Measurements from ENCODE around the gene SUSD5. TPM values are rescaled to one million over a fixed set of nuclear protein-coding genes. Genes with fewer than 3 reads are reported as not detected.

SUSD5 gene
- total RNA-seq, 4 donors from 2014 or later, result 0.42 to 2.3 (median 1.3) TPM

DNA sequence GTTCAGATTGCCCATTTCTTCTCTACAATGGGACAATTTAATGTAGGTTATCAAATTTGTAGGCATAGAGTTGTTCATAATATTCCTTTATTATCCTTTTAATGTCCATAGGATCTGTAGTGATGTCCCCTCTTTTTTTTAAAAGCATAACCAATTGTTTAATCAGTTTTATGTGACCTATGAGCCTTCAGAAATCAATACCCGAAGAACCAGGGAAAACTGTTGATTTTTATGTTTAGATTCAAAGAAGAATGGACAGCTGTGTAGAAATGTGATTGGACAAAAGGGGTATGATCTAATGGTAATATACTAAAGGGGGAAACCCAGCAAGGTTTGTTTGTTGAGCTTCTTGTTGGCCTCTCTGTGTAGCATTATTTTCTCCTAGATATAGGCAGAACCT lies 39.5 kb downstream of the SUSD5 start:
- H3K4me3 ChIP-seq, result no peak overlapping the region
- no peaks in the 10 kb centered on the region for H3K27me3 ChIP-seq
- H3K4me1 ChIP-seq, result no peaks in the 10 kb centered on the region
- no peak overlapping the region for H3K27ac ChIP-seq (replicated peaks in 1 of 4)
- 73% methylated on average over 1 of the region's 1 CpG for WGBS
- peaks cover 0 to 20% (median 7%) of the 10 kb centered on the region in 4 donors for H3K9me3 ChIP-seq
- H3K36me3 ChIP-seq, result no peaks in the 10 kb centered on the region
- DNase-seq (ENCODE audit: extremely low spot score), result no peak
- intact Hi-C loops (cut with DNase I), result no loop called here
- TF ChIP-seq POLR2AphosphoS5 (IDR thresholded peaks at IDR 0.05) (no peak), EP300 (IDR thresholded peaks at IDR 0.05) (no peak), POLR2A (IDR thresholded peaks at IDR 0.05; ENCODE audit: low read depth) (no peak)
- TF ChIP-seq, protein P1, sequence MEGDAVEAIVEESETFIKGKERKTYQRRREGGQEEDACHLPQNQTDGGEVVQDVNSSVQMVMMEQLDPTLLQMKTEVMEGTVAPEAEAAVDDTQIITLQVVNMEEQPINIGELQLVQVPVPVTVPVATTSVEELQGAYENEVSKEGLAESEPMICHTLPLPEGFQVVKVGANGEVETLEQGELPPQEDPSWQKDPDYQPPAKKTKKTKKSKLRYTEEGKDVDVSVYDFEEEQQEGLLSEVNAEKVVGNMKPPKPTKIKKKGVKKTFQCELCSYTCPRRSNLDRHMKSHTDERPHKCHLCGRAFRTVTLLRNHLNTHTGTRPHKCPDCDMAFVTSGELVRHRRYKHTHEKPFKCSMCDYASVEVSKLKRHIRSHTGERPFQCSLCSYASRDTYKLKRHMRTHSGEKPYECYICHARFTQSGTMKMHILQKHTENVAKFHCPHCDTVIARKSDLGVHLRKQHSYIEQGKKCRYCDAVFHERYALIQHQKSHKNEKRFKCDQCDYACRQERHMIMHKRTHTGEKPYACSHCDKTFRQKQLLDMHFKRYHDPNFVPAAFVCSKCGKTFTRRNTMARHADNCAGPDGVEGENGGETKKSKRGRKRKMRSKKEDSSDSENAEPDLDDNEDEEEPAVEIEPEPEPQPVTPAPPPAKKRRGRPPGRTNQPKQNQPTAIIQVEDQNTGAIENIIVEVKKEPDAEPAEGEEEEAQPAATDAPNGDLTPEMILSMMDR (IDR thresholded peaks at IDR 0.05), result no peak

- H3K9me3 ChIP-seq, result peaks cover 0 to 14% (median 7%) of the 10 kb centered on the region in 4 donors
- WGBS, result 89% methylated on average over 12 of the region's 19 CpGs
- intact Hi-C loops (cut with DNase I), result no loop called here
- no peaks in the 10 kb centered on the region for H3K27me3 ChIP-seq
- H3K36me3 ChIP-seq, result no peaks in the 10 kb centered on the region
- no peak overlapping the region for H3K27ac ChIP-seq (replicated peaks in 1 of 4)
- DNase-seq (ENCODE audit: extremely low spot score), result no peak
- TF ChIP-seq POLR2A (IDR thresholded peaks at IDR 0.05; ENCODE audit: low read depth) (no peak), EP300 (IDR thresholded peaks at IDR 0.05) (no peak), POLR2AphosphoS5 (IDR thresholded peaks at IDR 0.05) (no peak)
- TF ChIP-seq, protein P1 (IDR thresholded peaks at IDR 0.05), result no peak
- H3K4me1 ChIP-seq, result no peaks in the 10 kb centered on the region
- no peak overlapping the region for H3K4me3 ChIP-seq
Observed at GRCh38 chr3:33174711-33175414, 43.7 kb downstream of the SUSD5 start.

- DNase-seq (ENCODE audit: extremely low spot score), result no peak
- Histone ChIP-seq H3K36me3 (no peaks in the 10 kb centered on the region), H3K4me1 (no peaks in the 10 kb centered on the region), H3K27ac (replicated peaks in 1 of 4) (no peak overlapping the region), H3K4me3 (no peak overlapping the region), H3K9me3 (peaks cover 0 to 9% (median 4%) of the 10 kb centered on the region in 4 donors), H3K27me3 (no peaks in the 10 kb centered on the region)
- WGBS, result 86% methylated on average over 4 of the region's 4 CpGs
- intact Hi-C loops (cut with DNase I), result no loop called here
- TF ChIP-seq EP300 (IDR thresholded peaks at IDR 0.05), result no peak
- TF ChIP-seq, protein P1 (IDR thresholded peaks at IDR 0.05), result no peak
- no peak for TF ChIP-seq POLR2A (IDR thresholded peaks at IDR 0.05; ENCODE audit: low read depth)
- TF ChIP-seq POLR2AphosphoS5 (IDR thresholded peaks at IDR 0.05), result no peak
Observed at GRCh38 chr3:33174095-33174494, 44.5 kb downstream of the SUSD5 start.

DNA sequence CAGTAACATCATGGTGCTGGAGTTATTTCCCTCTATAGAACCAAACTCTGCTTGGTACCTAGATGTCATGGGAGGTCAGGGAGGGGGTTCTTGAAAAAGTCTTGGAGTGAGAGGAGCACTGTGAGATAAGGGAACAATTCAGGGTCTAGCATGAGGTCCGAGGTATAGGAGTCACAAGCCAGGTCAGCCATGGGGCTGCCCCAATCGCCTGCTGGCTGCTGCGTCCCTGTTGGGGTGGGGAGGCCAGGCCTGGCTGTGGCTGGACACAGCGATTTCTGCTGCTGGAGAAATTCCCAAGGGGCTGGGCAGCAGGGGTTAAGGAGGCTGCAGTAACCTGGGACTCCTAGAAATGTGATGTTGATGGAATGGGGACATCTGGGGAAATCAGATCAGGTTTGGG lies 44.9 kb downstream of the SUSD5 start:
- intact Hi-C loops (cut with DNase I), result no loop called here
- Histone ChIP-seq H3K4me3 (no peak overlapping the region), H3K27ac (replicated peaks in 1 of 4) (no peak overlapping the region), H3K27me3 (no peaks in the 10 kb centered on the region), H3K4me1 (no peaks in the 10 kb centered on the region), H3K36me3 (no peaks in the 10 kb centered on the region), H3K9me3 (peaks cover 0 to 9% (median 2%) of the 10 kb centered on the region in 4 donors)
- WGBS, result 86% methylated on average over 4 of the region's 4 CpGs
- DNase-seq (ENCODE audit: extremely low spot score), result no peak
- TF ChIP-seq POLR2A (IDR thresholded peaks at IDR 0.05; ENCODE audit: low read depth) (no peak), POLR2AphosphoS5 (IDR thresholded peaks at IDR 0.05) (no peak), EP300 (IDR thresholded peaks at IDR 0.05) (no peak)
- TF ChIP-seq, protein P1 (IDR thresholded peaks at IDR 0.05), result no peak
